ENCODE results near the gene PNKP. TPM values are rescaled to one million over a fixed set of nuclear protein-coding genes. Genes with fewer than 3 reads are reported as not detected.

Gene PNKP
- total and polyA plus RNA-seq, 10 of the 15 experiments (the other 5 are each of a cell fraction or from before 2014, with no cell fraction given): 2.9 to 82.3 (median 33.2) TPM

DNA sequence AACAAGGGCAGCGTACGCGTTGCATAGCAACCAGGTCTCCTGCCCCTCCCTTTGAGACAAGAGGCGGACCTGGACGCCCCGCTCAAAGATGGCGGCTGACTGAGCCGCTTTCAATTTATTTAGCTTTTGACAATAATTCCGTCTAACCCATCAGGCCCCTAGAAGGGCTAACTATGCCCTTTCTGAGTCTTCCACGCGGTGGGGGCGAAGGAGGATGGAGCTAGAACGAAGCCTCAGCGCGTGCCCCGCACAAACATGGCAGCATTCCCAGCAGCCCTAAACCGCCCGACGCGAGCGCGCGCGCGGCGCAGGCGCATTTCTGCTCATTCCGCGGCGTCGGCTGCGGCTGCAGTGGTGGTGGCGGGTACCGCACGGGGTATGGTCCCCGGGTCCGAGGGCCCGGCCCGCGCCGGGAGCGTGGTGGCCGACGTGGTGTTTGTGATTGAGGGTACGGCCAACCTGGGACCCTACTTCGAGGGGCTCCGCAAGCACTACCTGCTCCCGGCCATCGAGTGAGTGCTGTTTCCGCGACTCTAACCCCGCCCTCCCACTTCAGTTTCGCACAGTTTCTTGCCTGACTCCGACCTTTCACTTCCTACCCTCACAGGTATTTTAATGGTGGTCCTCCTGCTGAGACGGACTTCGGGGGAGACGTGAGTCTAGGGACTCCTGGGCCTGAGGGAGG is 49.3 kb downstream of the PNKP start, which contains the start of gene MED25 (continued):
- TF ChIP-seq PML (IDR thresholded peaks at IDR 0.05; ENCODE audit: low read length) (no peak), ZSCAN29 (IDR thresholded peaks at IDR 0.05) (no peak), MAX (IDR thresholded peaks at IDR 0.05; ENCODE audit: low read depth, low read length) (no peak), TCF3 (IDR thresholded peaks at IDR 0.05; ENCODE audit: borderline replicate concordance, insufficient read depth, low read depth, low read length) (no peak), POU2F2 (IDR thresholded peaks at IDR 0.05; ENCODE audit: borderline replicate concordance, low read depth, low read length) (peak; percentile 33; the same call in 1 of the 3 replicates), IKZF1 (conservative IDR thresholded peaks at IDR 0.05) (peak; percentile 92), ZZZ3 (IDR thresholded peaks at IDR 0.05; ENCODE audit: control insufficient read depth, insufficient read length, low read depth) (no peak), SUZ12 (IDR thresholded peaks at IDR 0.05; ENCODE audit: unreplicated experiment) (no peak), MEF2B (IDR thresholded peaks at IDR 0.05; ENCODE audit: partially characterized antibody, poor library complexity, severe bottlenecking) (no peak), USF2 (IDR thresholded peaks at IDR 0.05; ENCODE audit: borderline replicate concordance, low read depth, low read length) (no peak), RELB (IDR thresholded peaks at IDR 0.05; ENCODE audit: low read depth) (no peak; the same call in 1 of the 2 replicates), SMAD1 (IDR thresholded peaks at IDR 0.05; ENCODE audit: low read depth, partially characterized antibody) (no peak), TARDBP (IDR thresholded peaks at IDR 0.05; ENCODE audit: borderline replicate concordance) (no peak), NFIC (IDR thresholded peaks at IDR 0.05; ENCODE audit: low read depth, low read length) (no peak), IRF4 (IDR thresholded peaks at IDR 0.05; ENCODE audit: low read depth, low read length) (no peak), ZBTB40 (IDR thresholded peaks at IDR 0.05; ENCODE audit: borderline replicate concordance) (no peak; the same call in 1 of the 2 replicates), POLR2A (IDR thresholded peaks at IDR 0.05; ENCODE audit: low read depth, low read length) (peak; percentile 89), IRF3 (IDR thresholded peaks at IDR 0.05) (no peak), BMI1 (IDR thresholded peaks at IDR 0.05; ENCODE audit: borderline replicate concordance) (peak; percentile 97), CHD4 (IDR thresholded peaks at IDR 0.05) (no peak), POLR2AphosphoS2 (IDR thresholded peaks at IDR 0.05; ENCODE audit: low read depth, low read length) (0 out of 2 replicates have a peak, but pooled peaks have one; percentile 36)
- TF ChIP-seq, protein P1, sequence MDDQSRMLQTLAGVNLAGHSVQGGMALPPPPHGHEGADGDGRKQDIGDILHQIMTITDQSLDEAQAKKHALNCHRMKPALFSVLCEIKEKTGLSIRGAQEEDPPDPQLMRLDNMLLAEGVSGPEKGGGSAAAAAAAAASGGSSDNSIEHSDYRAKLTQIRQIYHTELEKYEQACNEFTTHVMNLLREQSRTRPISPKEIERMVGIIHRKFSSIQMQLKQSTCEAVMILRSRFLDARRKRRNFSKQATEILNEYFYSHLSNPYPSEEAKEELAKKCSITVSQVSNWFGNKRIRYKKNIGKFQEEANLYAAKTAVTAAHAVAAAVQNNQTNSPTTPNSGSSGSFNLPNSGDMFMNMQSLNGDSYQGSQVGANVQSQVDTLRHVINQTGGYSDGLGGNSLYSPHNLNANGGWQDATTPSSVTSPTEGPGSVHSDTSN (IDR thresholded peaks at IDR 0.05; ENCODE audit: insufficient replicate concordance, low read depth, low read length): no peak
